Gastroesophageal sphincter (tissue), 4 donors: ENCODE measurements around the gene HELZ2. TPM values are rescaled to one million over a fixed set of nuclear protein-coding genes. Genes with fewer than 3 reads are reported as not detected.
A peak's percentile ranks its signal among the peaks of the same experiment; 100 is the strongest.
"Not testable (repeated sequence)": the region's sequence is repeated elsewhere in the genome, so short reads cannot be mapped to it uniquely, and the experiment has no call there.

Experiments used
- ATAC-seq: fragments of 150-250 bp; one replicate; pipeline ENCODE4 v1.9.1; 2016; ENCODE audit warnings: mild to moderate bottlenecking, moderate library complexity
- H3K27ac ChIP-seq, 4 donors: fragments of 200-600 bp; sonication (generic) in 3 of 4; 1 replicate in 3 of 4; 2 replicates in 1 of 4; pipeline ENCODE4 v1.5.1; 2016 to 2019
- H3K27me3 ChIP-seq: fragments of 200-600 bp; sonication (generic); one replicate; pipeline ENCODE4 v1.5.1; 2019
- H3K36me3 ChIP-seq, 2 donors: fragments of 200-600 bp; sonication (generic); one replicate each; pipeline ENCODE4 v1.5.1; 2019; ENCODE audit warnings: control low read depth in 1 of 2
- H3K4me1 ChIP-seq, 3 donors: fragments of 200-600 bp; sonication (generic); 1 replicate in 2 of 3; 2 replicates in 1 of 3; pipeline ENCODE4 v1.5.1; 2016 to 2019; ENCODE audit warnings: control low read depth in 2 of 3
- H3K4me3 ChIP-seq, 2 donors: fragments of 200-600 bp; sonication (generic); one replicate each; pipeline ENCODE4 v1.5.1; 2019; ENCODE audit warnings: mild to moderate bottlenecking in 1 of 2, moderate library complexity in 1 of 2
- H3K9me3 ChIP-seq, 3 donors: fragments of 200-600 bp; sonication (generic); one replicate each; pipeline ENCODE4 v1.5.1; 2017 to 2019; ENCODE audit warnings: control low read depth in 2 of 3
- CTCF ChIP-seq, 4 experiments: fragments of 200-600 bp in 2 of 4; fragments of 450-650 bp in 2 of 4; sonication (generic) in 1 of 4; IDR thresholded peaks; one replicate each; pipeline ENCODE4 v1.5.1; 2017 to 2019; ENCODE audit warnings: antibody characterized with exemption in 4 of 4, mild to moderate bottlenecking in 2 of 4, moderate library complexity in 2 of 4
- EP300 ChIP-seq: sonication (generic); formaldehyde crosslinking; IDR thresholded peaks from one replicate; pipeline ENCODE4 v1.6.1; 2017; ENCODE audit warnings: antibody characterized with exemption, mild to moderate bottlenecking
- POLR2A ChIP-seq, 2 donors: fragments of 450-650 bp; IDR thresholded peaks; one replicate each; pipeline ENCODE4 v1.6.1; 2017; ENCODE audit warnings: antibody characterized with exemption in 2 of 2, mild to moderate bottlenecking in 2 of 2, moderate library complexity in 1 of 2
- POLR2AphosphoS5 ChIP-seq: sonication (generic); formaldehyde crosslinking; IDR thresholded peaks from one replicate; pipeline ENCODE4 v1.6.1; 2017; ENCODE audit warnings: antibody characterized with exemption
- WGBS, 2 donors: methylation state at CpG; one replicate each; pipeline ENCODE4 v1.1.5; 2018; ENCODE audit warnings: low coverage in 1 of 2; 5-methylcytosine and 5-hydroxymethylcytosine counted together
- total RNA-seq, 4 donors: library from RNA; depleted of rRNA; stranded (reverse); fragments of >200 nt; gene quantifications; one replicate each; pipeline ENCODE4 v1.1.0, GENCODE V29; 2016

Gene HELZ2
- total RNA-seq, 4 donors from 2014 or later: 14.2 to 22.2 (median 20.2) TPM

GRCh38 chr20:63619086-63619485 lies 45.0 kb upstream of the HELZ2 start:
- peaks cover 0 to 51% of the 10 kb centered on the region in 2 donors for H3K36me3 ChIP-seq
- TF ChIP-seq CTCF (IDR thresholded peaks at IDR 0.05) (no peak), POLR2AphosphoS5 (no peak), EP300 (no peak), POLR2A (IDR thresholded peaks at IDR 0.05) (no peak)
- no peak for ATAC-seq
- 80 to 100% methylated on average over 1 to 2 of the region's 16 CpGs for WGBS, 2 donors
- H3K27ac ChIP-seq: no peak overlapping the region
- no peaks in the 10 kb centered on the region for H3K9me3 ChIP-seq
- H3K4me3 ChIP-seq: no peak overlapping the region
- no peaks in the 10 kb centered on the region for H3K27me3 ChIP-seq
- no peaks in the 10 kb centered on the region for H3K4me1 ChIP-seq

- Histone ChIP-seq H3K9me3 (no peaks in the 10 kb centered on the region), H3K36me3 (peaks cover 0 to 55% of the 10 kb centered on the region in 2 donors), H3K4me3 (no peak overlapping the region), H3K27ac (no peak overlapping the region), H3K4me1 (no peaks in the 10 kb centered on the region), H3K27me3 (no peaks in the 10 kb centered on the region)
- TF ChIP-seq POLR2A (IDR thresholded peaks at IDR 0.05) (no peak), CTCF (IDR thresholded peaks at IDR 0.05) (no peak), POLR2AphosphoS5 (no peak), EP300 (no peak)
- ATAC-seq: no peak
- WGBS, 2 donors: 84 to 90% methylated on average over 2 to 6 of the region's 11 CpGs
Measured at GRCh38 chr20:63618291-63618980, 44.4 kb upstream of the HELZ2 start.

GRCh38 chr20:63617876-63618265 lies 43.8 kb upstream of the HELZ2 start:
- H3K36me3 ChIP-seq: peaks cover 0 to 58% of the 10 kb centered on the region in 2 donors
- no peak for TF ChIP-seq POLR2A (IDR thresholded peaks at IDR 0.05)
- no peak for TF ChIP-seq POLR2AphosphoS5
- H3K27me3 ChIP-seq: no peaks in the 10 kb centered on the region
- no peaks in the 10 kb centered on the region for H3K9me3 ChIP-seq
- ATAC-seq: no peak
- H3K4me3 ChIP-seq: no peak overlapping the region
- H3K27ac ChIP-seq: no peak overlapping the region
- WGBS, 2 donors: 100% methylated on average over 1 of the region's 8 CpGs; no CpG with 5 or more reads in 1 of the 2 donors
- H3K4me1 ChIP-seq: no peaks in the 10 kb centered on the region

GRCh38 chr20:63617092-63617875 lies 43.2 kb upstream of the HELZ2 start:
- WGBS, 2 donors: 94 to 100% methylated on average over 2 to 6 of the region's 41 CpGs
- H3K27ac ChIP-seq: no peak overlapping the region
- no peaks in the 10 kb centered on the region for H3K27me3 ChIP-seq
- H3K36me3 ChIP-seq: peaks cover 0 to 59% of the 10 kb centered on the region in 2 donors
- no peak overlapping the region for H3K4me3 ChIP-seq
- no peaks in the 10 kb centered on the region for H3K9me3 ChIP-seq
- no peaks in the 10 kb centered on the region for H3K4me1 ChIP-seq
- ATAC-seq: no peak
- TF ChIP-seq CTCF (IDR thresholded peaks at IDR 0.05) (no peak), POLR2AphosphoS5 (no peak), POLR2A (IDR thresholded peaks at IDR 0.05) (no peak), EP300 (no peak)

GRCh38 chr20:63613863-63614594 lies 40.0 kb upstream of the HELZ2 start:
- not testable (repeated sequence) for ATAC-seq, H3K27ac ChIP-seq, H3K4me3 ChIP-seq, H3K9me3 ChIP-seq, H3K27me3 ChIP-seq, H3K4me1 ChIP-seq
- 59 to 88% methylated on average over 6 to 14 of the region's 18 CpGs for WGBS, 2 donors
- peak in 3 of 4 experiments; percentile 24 to 59 (median 57) for TF ChIP-seq CTCF (IDR thresholded peaks at IDR 0.05)
- peaks cover 0 to 51% of the 10 kb centered on the region in 2 donors for H3K36me3 ChIP-seq
